Measurements from ENCODE around the gene ADORA3.

The ADORA3 gene

GRCh38 chr1:111509997-111510375, 6.6 kb upstream of the ADORA3 start:
- in situ Hi-C loops (cut with MboI; ENCODE audit: low sequenced_read_pairs) = no loop called here

- in situ Hi-C loops (cut with MboI; ENCODE audit: low sequenced_read_pairs) = no loop called here
These were observed 4.2 kb upstream of the ADORA3 start for GRCh38 chr1:111507411-111508201.

- in situ Hi-C loops (cut with MboI; ENCODE audit: low sequenced_read_pairs) = no loop called here
These were observed 3.1 kb upstream of the ADORA3 start for GRCh38 chr1:111506561-111506960.

- in situ Hi-C loops (cut with MboI; ENCODE audit: low sequenced_read_pairs) = no loop called here
These were observed 2.2 kb upstream of the ADORA3 start for GRCh38 chr1:111505641-111506119.

GRCh38 chr1:111504097-111504496, 664 bp upstream of the ADORA3 start:
- in situ Hi-C loops (cut with MboI; ENCODE audit: low sequenced_read_pairs) = no loop called here

GRCh38 chr1:111501645-111502044, 1.8 kb downstream of the ADORA3 start:
- in situ Hi-C loops (cut with MboI; ENCODE audit: low sequenced_read_pairs) = no loop called here

GRCh38 chr1:111499026-111499785, 4.2 kb downstream of the ADORA3 start:
- in situ Hi-C loops (cut with MboI; ENCODE audit: low sequenced_read_pairs) = loop anchor here (25.0 kb wide), 1 partner anchor 163 kb away; no protein-coding TSS in a partner anchor

GRCh38 chr1:111497592-111497991, 5.8 kb downstream of the ADORA3 start:
- in situ Hi-C loops (cut with MboI; ENCODE audit: low sequenced_read_pairs) = loop anchor here (25.0 kb wide), 1 partner anchor 165 kb away; no protein-coding TSS in a partner anchor

- in situ Hi-C loops (cut with MboI; ENCODE audit: low sequenced_read_pairs) = loop anchor here (25.0 kb wide), 1 partner anchor 166 kb away; no protein-coding TSS in a partner anchor
These were observed 7.0 kb downstream of the ADORA3 start for GRCh38 chr1:111496398-111496797.

GRCh38 chr1:111491070-111491469, 12.4 kb downstream of the ADORA3 start:
- in situ Hi-C loops (cut with MboI; ENCODE audit: low sequenced_read_pairs) = loop anchor here (25.0 kb wide), 1 partner anchor 171 kb away; no protein-coding TSS in a partner anchor

- in situ Hi-C loops (cut with MboI; ENCODE audit: low sequenced_read_pairs) = loop anchor here (25.0 kb wide), 1 partner anchor 172 kb away; no protein-coding TSS in a partner anchor
These were observed 13.2 kb downstream of the ADORA3 start for GRCh38 chr1:111490220-111490619.

GRCh38 chr1:111489604-111490003, 13.8 kb downstream of the ADORA3 start:
- in situ Hi-C loops (cut with MboI; ENCODE audit: low sequenced_read_pairs) = loop anchor here (10.0 to 25.0 kb wide), 2 partner anchors 173 to 265 kb away; partner anchors contain the start of gene DDX20

- in situ Hi-C loops (cut with MboI; ENCODE audit: low sequenced_read_pairs) = loop anchor here (10.0 to 25.0 kb wide), 2 partner anchors 174 to 266 kb away; partner anchors contain the start of gene DDX20
These were observed 14.8 kb downstream of the ADORA3 start for GRCh38 chr1:111488669-111489068.

GRCh38 chr1:111487133-111487532, 16.3 kb downstream of the ADORA3 start:
- in situ Hi-C loops (cut with MboI; ENCODE audit: low sequenced_read_pairs) = loop anchor here (10.0 to 25.0 kb wide), 2 partner anchors 175 to 268 kb away; partner anchors contain the start of gene DDX20

- in situ Hi-C loops (cut with MboI; ENCODE audit: low sequenced_read_pairs) = loop anchor here (10.0 to 25.0 kb wide), 2 partner anchors 176 to 268 kb away; partner anchors contain the start of gene DDX20
These were observed 17.0 kb downstream of the ADORA3 start for GRCh38 chr1:111486431-111486830.

- in situ Hi-C loops (cut with MboI; ENCODE audit: low sequenced_read_pairs) = loop anchor here (10.0 to 25.0 kb wide), 2 partner anchors 178 to 270 kb away; partner anchors contain the start of gene DDX20
These were observed 18.9 kb downstream of the ADORA3 start for GRCh38 chr1:111484391-111485026.

GRCh38 chr1:111483876-111484275, 19.6 kb downstream of the ADORA3 start:
- in situ Hi-C loops (cut with MboI; ENCODE audit: low sequenced_read_pairs) = loop anchor here (10.0 to 25.0 kb wide), 2 partner anchors 178 to 271 kb away; partner anchors contain the start of gene DDX20

- in situ Hi-C loops (cut with MboI; ENCODE audit: low sequenced_read_pairs) = loop anchor here (10.0 to 25.0 kb wide), 2 partner anchors 179 to 272 kb away; partner anchors contain the start of gene DDX20
These were observed 20.3 kb downstream of the ADORA3 start for GRCh38 chr1:111483166-111483565.

GRCh38 chr1:111481387-111482221, 21.8 kb downstream of the ADORA3 start:
- in situ Hi-C loops (cut with MboI; ENCODE audit: low sequenced_read_pairs) = loop anchor here (10.0 to 25.0 kb wide), 2 partner anchors 181 to 273 kb away; partner anchors contain the start of gene DDX20

Measured in HL-60/S4 treated with retinoic acid at 250 ng/mL for 4 days and 3 days (cell line).